SU-DHL-6 (cell line): ENCODE measurements around the gene ATG2B.
"Not testable (repeated sequence)": the region's sequence is repeated elsewhere in the genome, so short reads cannot be mapped to it uniquely, and the experiment has no call there.

Source experiments
- H2AFZ ChIP-seq: fragments of 200-600 bp; sonication (generic); 2 replicates; pipeline ENCODE4 v1.6.1; 2014; ENCODE audit warnings: low read depth, mild to moderate bottlenecking, moderate library complexity, mixed read lengths, antibody characterized with exemption, low read length; ENCODE audit not compliant: severe bottlenecking
- H3F3A ChIP-seq: fragments of 200-600 bp; shearing (Covaris generic); 2 replicates; pipeline ENCODE4 v1.6.0; 2016; ENCODE audit warnings: antibody characterized with exemption, mild to moderate bottlenecking; ENCODE audit not compliant: insufficient read depth
- H3K27ac ChIP-seq: fragments of 200-600 bp; sonication (generic); 2 replicates; pipeline ENCODE4 v1.5.1; 2016; ENCODE audit warnings: low read depth, mild to moderate bottlenecking, low read length, moderate library complexity, mixed read lengths
- H3K27me3 ChIP-seq: fragments of 200-600 bp; sonication (generic), shearing (Covaris generic); 2 replicates; pipeline ENCODE4 v1.6.0; 2014; ENCODE audit warnings: mild to moderate bottlenecking, low read length
- H3K36me3 ChIP-seq: fragments of 200-600 bp; sonication (generic); 2 replicates; pipeline ENCODE4 v1.6.1; 2014; ENCODE audit warnings: mild to moderate bottlenecking, low read length, mixed read lengths
- H3K4me2 ChIP-seq: fragments of 300-600, 200-600 bp; shearing (Covaris generic), sonication (generic); 2 replicates; pipeline ENCODE4 v1.6.0; 2014; ENCODE audit warnings: low read length, low read depth, mild to moderate bottlenecking; ENCODE audit not compliant: poor library complexity, severe bottlenecking
- H3K4me3 ChIP-seq: fragments of 200-600 bp; sonication (generic); 2 replicates; pipeline ENCODE4 v1.5.1; 2014; ENCODE audit warnings: antibody characterized with exemption, low read length, mild to moderate bottlenecking, mixed read lengths; ENCODE audit not compliant: insufficient read depth, poor library complexity, severe bottlenecking
- H3K79me2 ChIP-seq: fragments of 200-600 bp; sonication (generic); 2 replicates; pipeline ENCODE4 v1.6.1; 2014; ENCODE audit warnings: mild to moderate bottlenecking, low read length, moderate library complexity; ENCODE audit not compliant: insufficient read depth
- H3K9ac ChIP-seq: fragments of 200-600 bp; sonication (generic); 2 replicates; pipeline ENCODE4 v1.7.0; 2014; ENCODE audit warnings: mild to moderate bottlenecking, low read length
- H3K9me2 ChIP-seq: fragments of 200-600 bp; sonication (generic); replicated peaks from 2 replicates; pipeline ENCODE4 v1.6.1; 2014; ENCODE audit warnings: low read length; ENCODE audit not compliant: insufficient read depth
- H3K9me3 ChIP-seq: fragments of 200-600 bp; sonication (generic); 2 replicates; pipeline ENCODE4 v1.6.1; 2014; ENCODE audit warnings: low read length, mixed read lengths; ENCODE audit not compliant: insufficient read depth
- H4K20me1 ChIP-seq: fragments of 200-600 bp; sonication (generic); 2 replicates; pipeline ENCODE4 v1.6.1; 2014; ENCODE audit warnings: low read depth, mild to moderate bottlenecking, antibody characterized with exemption, low read length, moderate library complexity, mixed read lengths
- EZH2phosphoT487 ChIP-seq: fragments of 200-600 bp; sonication (generic), shearing (Covaris generic); conservative IDR thresholded peaks from 2 replicates; pipeline ENCODE4 v1.6.1; 2018; ENCODE audit warnings: mild to moderate bottlenecking, antibody characterized with exemption, low read length, moderate library complexity, mixed read lengths
- TF ChIP-seq, protein P1 (sequence below): fragments of 200-600 bp; sonication (generic); IDR thresholded peaks from one replicate; pipeline ENCODE4 v1.5.1; 2017; ENCODE audit warnings: antibody characterized with exemption, mild to moderate bottlenecking, low read length, moderate library complexity; ENCODE audit not compliant: insufficient read depth, poor library complexity, severe bottlenecking

The ATG2B gene

GRCh38 chr14:96245710-96246538 is 117.2 kb downstream of the ATG2B start:
- Histone ChIP-seq H3K27ac (no peak overlapping the region), H3K9me3 (no peaks in the 10 kb centered on the region), H3K36me3 (no peaks in the 10 kb centered on the region), H3K27me3 (no peaks in the 10 kb centered on the region; the same call in 1 of the 2 replicates), H3K4me3 (no peak overlapping the region), H2AFZ (no peak overlapping the region), H3K9me2 (no peaks in the 10 kb centered on the region), H4K20me1 (no peaks in the 10 kb centered on the region), H3K79me2 (no peaks in the 10 kb centered on the region), H3K4me2 (no peak overlapping the region), H3K9ac (no peak overlapping the region), H3F3A (no peaks in the 10 kb centered on the region)
- TF ChIP-seq, protein P1, sequence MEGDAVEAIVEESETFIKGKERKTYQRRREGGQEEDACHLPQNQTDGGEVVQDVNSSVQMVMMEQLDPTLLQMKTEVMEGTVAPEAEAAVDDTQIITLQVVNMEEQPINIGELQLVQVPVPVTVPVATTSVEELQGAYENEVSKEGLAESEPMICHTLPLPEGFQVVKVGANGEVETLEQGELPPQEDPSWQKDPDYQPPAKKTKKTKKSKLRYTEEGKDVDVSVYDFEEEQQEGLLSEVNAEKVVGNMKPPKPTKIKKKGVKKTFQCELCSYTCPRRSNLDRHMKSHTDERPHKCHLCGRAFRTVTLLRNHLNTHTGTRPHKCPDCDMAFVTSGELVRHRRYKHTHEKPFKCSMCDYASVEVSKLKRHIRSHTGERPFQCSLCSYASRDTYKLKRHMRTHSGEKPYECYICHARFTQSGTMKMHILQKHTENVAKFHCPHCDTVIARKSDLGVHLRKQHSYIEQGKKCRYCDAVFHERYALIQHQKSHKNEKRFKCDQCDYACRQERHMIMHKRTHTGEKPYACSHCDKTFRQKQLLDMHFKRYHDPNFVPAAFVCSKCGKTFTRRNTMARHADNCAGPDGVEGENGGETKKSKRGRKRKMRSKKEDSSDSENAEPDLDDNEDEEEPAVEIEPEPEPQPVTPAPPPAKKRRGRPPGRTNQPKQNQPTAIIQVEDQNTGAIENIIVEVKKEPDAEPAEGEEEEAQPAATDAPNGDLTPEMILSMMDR, result no peak
- no peak for TF ChIP-seq EZH2phosphoT487

- not testable (repeated sequence) for H3K9ac ChIP-seq, H3K27ac ChIP-seq, H3K79me2 ChIP-seq, H3K9me2 ChIP-seq, H3K27me3 ChIP-seq, H3K9me3 ChIP-seq, H2AFZ ChIP-seq, H3F3A ChIP-seq, H4K20me1 ChIP-seq, H3K4me2 ChIP-seq, H3K36me3 ChIP-seq, H3K4me3 ChIP-seq
Observed at GRCh38 chr14:96245074-96245473, 118.1 kb downstream of the ATG2B start.

GRCh38 chr14:96243785-96244184 is 119.4 kb downstream of the ATG2B start:
- no peak overlapping the region for H3K9ac ChIP-seq
- no peaks in the 10 kb centered on the region for H3K9me3 ChIP-seq
- H3F3A ChIP-seq, result no peaks in the 10 kb centered on the region
- no peak overlapping the region for H3K27ac ChIP-seq
- no peaks in the 10 kb centered on the region for H3K79me2 ChIP-seq
- no peaks in the 10 kb centered on the region for H4K20me1 ChIP-seq
- H3K4me2 ChIP-seq, result no peak overlapping the region
- H3K9me2 ChIP-seq, result no peaks in the 10 kb centered on the region
- H3K36me3 ChIP-seq, result no peaks in the 10 kb centered on the region
- TF ChIP-seq, protein P1, result no peak
- no peak for TF ChIP-seq EZH2phosphoT487
- H3K4me3 ChIP-seq, result no peak overlapping the region
- H3K27me3 ChIP-seq, result no peaks in the 10 kb centered on the region
- H2AFZ ChIP-seq, result no peak overlapping the region

DNA sequence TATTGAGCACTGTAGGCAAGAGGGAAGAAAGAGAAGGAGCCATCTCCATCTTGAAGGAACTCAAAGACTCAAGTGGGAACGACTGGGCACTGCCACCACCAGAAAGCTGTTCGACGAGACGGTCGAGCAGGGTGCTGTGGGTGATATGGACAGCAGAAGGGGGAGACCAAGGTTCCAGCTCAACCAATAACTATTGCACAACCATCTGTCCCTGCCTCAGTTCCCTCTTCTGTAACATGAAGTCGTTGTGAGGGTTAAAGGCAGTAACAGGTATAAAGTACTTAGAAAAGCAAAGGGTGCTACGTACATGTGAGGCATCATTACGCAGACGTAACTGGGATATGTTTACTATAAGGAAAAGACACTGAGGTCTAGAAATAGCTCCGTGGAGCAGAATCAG is 121.0 kb downstream of the ATG2B start:
- H4K20me1 ChIP-seq, result no peaks in the 10 kb centered on the region
- H3K9me2 ChIP-seq, result no peaks in the 10 kb centered on the region
- H3K79me2 ChIP-seq, result no peaks in the 10 kb centered on the region
- no peaks in the 10 kb centered on the region for H3K9me3 ChIP-seq
- no peak overlapping the region for H3K9ac ChIP-seq
- no peak overlapping the region for H3K4me3 ChIP-seq
- no peak overlapping the region for H2AFZ ChIP-seq
- no peaks in the 10 kb centered on the region for H3K27me3 ChIP-seq
- H3K27ac ChIP-seq, result no peak overlapping the region
- H3K4me2 ChIP-seq, result no peak overlapping the region
- no peaks in the 10 kb centered on the region for H3K36me3 ChIP-seq
- TF ChIP-seq EZH2phosphoT487, result no peak
- TF ChIP-seq, protein P1, result no peak
- H3F3A ChIP-seq, result no peaks in the 10 kb centered on the region
